Hepatocyte (in vitro differentiated cells): ENCODE data around the gene BCL11A. TPM values are rescaled to one million over a fixed set of nuclear protein-coding genes. Genes with fewer than 3 reads are reported as not detected.

Experiments used
- DNase-seq: peaks from one replicate; pipeline ENCODE4 v3.0.0-alpha.2; 2016; ENCODE audit warnings: low spot score
- H2AFZ ChIP-seq: fragments of 200-600 bp; sonication (generic); 2 replicates; pipeline ENCODE4 v1.6.0; 2016; ENCODE audit warnings: antibody characterized with exemption, mild to moderate bottlenecking
- H3K27ac ChIP-seq: fragments of 200-600 bp; sonication (generic); 2 replicates; pipeline ENCODE4 v1.5.1; 2016; ENCODE audit warnings: mild to moderate bottlenecking
- H3K27me3 ChIP-seq: fragments of 200-600 bp; sonication (generic); 2 replicates; pipeline ENCODE4 v1.6.1; 2016
- H3K36me3 ChIP-seq: fragments of 200-600 bp; sonication (generic); replicated peaks from 2 replicates; pipeline ENCODE4 v1.5.1; 2016; ENCODE audit warnings: low read depth; ENCODE audit not compliant: insufficient read depth
- H3K4me1 ChIP-seq: fragments of 200-600 bp; sonication (generic); 2 replicates; pipeline ENCODE4 v1.5.1; 2016; ENCODE audit warnings: mild to moderate bottlenecking, moderate library complexity; ENCODE audit not compliant: insufficient read depth
- H3K4me2 ChIP-seq: fragments of 200-600 bp; sonication (generic); 2 replicates; pipeline ENCODE4 v1.6.0; 2016
- H3K4me3 ChIP-seq: fragments of 200-600 bp; sonication (generic); 2 replicates; pipeline ENCODE4 v1.5.1; 2016; ENCODE audit warnings: mild to moderate bottlenecking
- H3K79me2 ChIP-seq: fragments of 200-600 bp; sonication (generic); 2 replicates; pipeline ENCODE4 v1.6.0; 2017; ENCODE audit warnings: mild to moderate bottlenecking
- H3K9me2 ChIP-seq: fragments of 200-600 bp; sonication (generic); replicated peaks from 2 replicates; pipeline ENCODE4 v1.6.0; 2017; ENCODE audit warnings: mild to moderate bottlenecking; ENCODE audit not compliant: insufficient read depth
- H3K9me3 ChIP-seq: fragments of 200-600 bp; sonication (generic); 2 replicates; pipeline ENCODE4 v1.5.1; 2016; ENCODE audit warnings: low read depth, mild to moderate bottlenecking
- H4K20me1 ChIP-seq: fragments of 200-600 bp; sonication (generic); 2 replicates; pipeline ENCODE4 v1.6.0; 2016; ENCODE audit warnings: mild to moderate bottlenecking; ENCODE audit not compliant: insufficient read depth, poor library complexity, severe bottlenecking
- CTCF ChIP-seq: fragments of 200-600 bp; sonication (generic); IDR thresholded peaks from 2 replicates; pipeline ENCODE4 v1.5.1; 2016; ENCODE audit warnings: antibody characterized with exemption, mild to moderate bottlenecking; ENCODE audit not compliant: poor library complexity
- EZH2 ChIP-seq: fragments of 200-600 bp; sonication (generic); IDR thresholded peaks from 2 replicates; pipeline ENCODE4 v1.6.1; 2016; ENCODE audit warnings: antibody characterized with exemption, mild to moderate bottlenecking, borderline replicate concordance
- EZH2phosphoT487 ChIP-seq: fragments of 200-600 bp; sonication (generic); IDR thresholded peaks from one replicate; pipeline ENCODE4 v1.6.1; 2018; ENCODE audit warnings: antibody characterized with exemption, mild to moderate bottlenecking, low read depth, moderate library complexity; ENCODE audit not compliant: unreplicated experiment, severe bottlenecking
- WGBS: methylation state at CpG from one replicate; pipeline ENCODE4 v1.1.6; 2016; ENCODE audit warnings: low lambda C conversion rate; ENCODE audit errors: missing lambda C conversion rate; 5-methylcytosine and 5-hydroxymethylcytosine counted together
- polyA plus RNA-seq: library from polyadenylated mRNA; unstranded; fragments of >200 nt; fragmentation: Nextera tagmentation; extraction: Ambion mirVana; gene quantifications from 2 replicates; pipeline ENCODE4 v1.2.1, GENCODE V29; 2016
- total RNA-seq: library from RNA; depleted of rRNA; stranded (reverse); fragments of >200 nt; gene quantifications from 2 replicates; pipeline ENCODE4 v1.2.3, GENCODE V29; 2014

BCL11A gene
- total and polyA plus RNA-seq, 2 experiments from 2014 or later, result 14.4 to 22.6 TPM

- no peaks in the 10 kb centered on the region for H3K9me2 ChIP-seq
- no peak overlapping the region for H3K4me3 ChIP-seq
- H4K20me1 ChIP-seq, result no peaks in the 10 kb centered on the region
- 92% methylated on average over 4 of the region's 4 CpGs for WGBS
- H3K36me3 ChIP-seq, result no peaks in the 10 kb centered on the region
- no peaks in the 10 kb centered on the region for H3K9me3 ChIP-seq
- no peaks in the 10 kb centered on the region for H3K79me2 ChIP-seq
- no peak overlapping the region for H3K4me2 ChIP-seq
- H2AFZ ChIP-seq, result no peak overlapping the region
- peaks cover 16% of the 10 kb centered on the region for H3K4me1 ChIP-seq
- H3K27me3 ChIP-seq, result no peaks in the 10 kb centered on the region
- DNase-seq, result no peak
- TF ChIP-seq EZH2 (no peak), CTCF (no peak), EZH2phosphoT487 (no peak)
- no peak overlapping the region for H3K27ac ChIP-seq
These were observed 140.2 kb downstream of the BCL11A start for GRCh38 chr2:60413069-60413813.

DNA sequence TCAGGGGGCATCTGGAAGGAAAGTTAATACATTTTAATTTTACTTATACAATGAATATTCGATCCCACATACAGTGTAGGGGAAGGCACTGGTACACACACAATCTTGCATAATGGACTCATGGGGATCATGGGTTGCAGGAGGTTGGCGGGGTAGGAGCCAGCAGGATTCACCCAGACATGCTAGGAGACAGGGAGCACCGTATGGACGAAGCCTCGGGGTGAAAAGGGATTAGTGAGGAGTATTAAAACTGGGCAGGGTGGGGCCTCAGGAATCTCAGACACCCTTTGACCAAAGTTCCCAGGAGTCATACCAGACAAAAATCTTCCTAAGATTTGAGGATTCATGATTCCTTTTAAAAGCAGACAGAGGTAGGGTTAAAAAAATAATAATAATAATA, 140.8 kb downstream of the BCL11A start:
- DNase-seq, result no peak
- Histone ChIP-seq H3K9me2 (no peaks in the 10 kb centered on the region), H3K4me3 (no peak overlapping the region), H2AFZ (no peak overlapping the region), H4K20me1 (no peaks in the 10 kb centered on the region), H3K4me1 (peaks cover 18% of the 10 kb centered on the region), H3K36me3 (no peaks in the 10 kb centered on the region), H3K79me2 (no peaks in the 10 kb centered on the region), H3K9me3 (no peaks in the 10 kb centered on the region), H3K27me3 (no peaks in the 10 kb centered on the region), H3K4me2 (no peak overlapping the region), H3K27ac (no peak overlapping the region)
- TF ChIP-seq CTCF (no peak), EZH2 (no peak)
- WGBS, result 75% methylated on average over 5 of the region's 5 CpGs

- Histone ChIP-seq H3K9me3 (no peaks in the 10 kb centered on the region), H3K79me2 (no peaks in the 10 kb centered on the region), H3K9me2 (no peaks in the 10 kb centered on the region), H3K4me2 (no peak overlapping the region), H3K4me1 (peaks cover 24% of the 10 kb centered on the region), H3K4me3 (no peak overlapping the region), H4K20me1 (no peaks in the 10 kb centered on the region), H3K36me3 (no peaks in the 10 kb centered on the region), H3K27ac (no peak overlapping the region), H3K27me3 (no peaks in the 10 kb centered on the region), H2AFZ (no peak overlapping the region)
- WGBS, result 89% methylated on average over 6 of the region's 6 CpGs
- TF ChIP-seq CTCF (no peak), EZH2 (no peak), EZH2phosphoT487 (no peak)
- DNase-seq, result no peak
These were observed 141.4 kb downstream of the BCL11A start for GRCh38 chr2:60412027-60412426.
